HG03045 (cell line): ENCODE measurements around the gene SPECC1.
A peak's percentile ranks its signal among the peaks of the same experiment; 100 is the strongest.
"Not testable (repeated sequence)": the region's sequence is repeated elsewhere in the genome, so short reads cannot be mapped to it uniquely, and the experiment has no call there.

Experiments
- ATAC-seq: cut with Tn5 transposase; IDR thresholded peaks from one replicate; pipeline ENCODE4 v1.9.1; 2021; ENCODE audit warnings: mild to moderate bottlenecking, moderate library complexity; ENCODE audit not compliant: unreplicated experiment

The SPECC1 gene

DNA sequence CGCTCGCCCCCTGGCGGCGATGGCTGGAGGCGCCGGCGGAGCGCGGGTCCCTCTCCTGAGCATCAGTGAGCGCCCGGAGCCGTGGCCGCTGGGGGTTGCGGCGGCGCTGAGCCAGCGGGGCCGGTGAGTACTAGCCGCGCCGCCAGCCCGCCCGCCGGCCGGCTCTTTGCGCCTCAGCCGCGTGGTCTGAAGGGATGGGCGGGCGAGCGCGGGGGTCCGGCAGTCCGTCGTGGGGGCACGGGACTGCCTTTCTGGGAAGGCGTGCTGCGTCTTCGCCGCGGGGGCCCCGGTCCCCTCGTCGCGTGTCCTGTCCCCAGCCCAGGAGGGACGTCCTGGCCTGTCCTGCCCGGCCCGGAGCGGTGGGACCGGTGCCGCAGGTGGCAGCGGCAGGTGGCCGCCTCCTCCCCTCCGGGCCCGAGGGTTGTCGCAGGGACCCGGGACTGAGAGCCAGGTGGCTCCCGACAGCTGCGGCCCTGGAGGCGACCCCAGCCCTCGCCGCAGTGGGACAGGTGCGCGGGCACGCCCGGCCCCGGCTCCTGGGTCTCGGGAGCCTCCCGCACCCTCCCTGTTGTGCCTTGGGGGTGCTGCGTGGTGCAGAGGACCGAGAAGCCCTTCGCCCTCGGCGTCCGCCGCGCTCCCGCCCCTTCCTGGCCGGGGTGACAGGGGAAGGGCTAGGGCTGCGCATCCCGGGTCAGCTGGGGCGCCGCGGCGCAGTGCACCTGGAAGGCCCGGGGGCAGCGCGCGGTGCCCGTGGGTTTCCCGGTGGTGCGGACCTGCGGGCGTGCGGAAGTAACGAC is at the start of gene SPECC1:
TSS of gene SPECC1 (plus strand) at position 58 of the 797 bp plus-strand sequence. CDS start 87,293 bp downstream, outside the sequence.
- ATAC-seq, result peak; percentile 92

- not testable (repeated sequence) for ATAC-seq
Observed at GRCh38 chr17:19962954-19963353, 46.2 kb upstream of the SPECC1 start.

DNA sequence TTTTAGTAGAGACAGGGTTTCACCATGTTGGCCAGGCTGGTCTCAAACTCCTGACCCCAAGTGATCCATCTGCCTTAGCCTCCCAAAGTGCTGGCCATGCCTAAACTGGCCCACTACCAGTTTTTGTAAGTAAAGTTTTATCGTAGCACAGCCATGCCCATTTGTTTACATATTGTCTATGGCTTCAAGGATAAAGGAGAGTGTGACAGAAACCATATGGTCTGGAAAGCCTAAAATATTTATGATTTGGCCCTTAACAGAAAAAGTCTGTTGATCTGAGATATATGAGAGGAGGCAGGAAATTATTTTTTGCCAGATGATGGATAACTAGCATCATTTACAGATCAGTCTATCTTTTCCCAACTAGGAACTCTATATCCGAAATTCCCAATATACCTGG is 36.0 kb upstream of the SPECC1 start:
- ATAC-seq, result no peak

- ATAC-seq, result no peak
Observed at GRCh38 chr17:19975601-19976000, 33.6 kb upstream of the SPECC1 start.

GRCh38 chr17:19977293-19978208 is 31.6 kb upstream of the SPECC1 start, which contains the start of gene AKAP10:
Gene AKAP10, minus strand, starts transcription at chr17:19977828. Its CDS starts 149 bp downstream, at chr17:19977679.
- peak; percentile 85 for ATAC-seq

- peak; percentile 33 for ATAC-seq
Observed at GRCh38 chr17:19978209-19978802, 30.9 kb upstream of the SPECC1 start.

GRCh38 chr17:19978805-19979211 is 30.4 kb upstream of the SPECC1 start:
- no peak for ATAC-seq

- no peak for ATAC-seq
Observed at GRCh38 chr17:19979917-19980770, 29.0 kb upstream of the SPECC1 start.

DNA sequence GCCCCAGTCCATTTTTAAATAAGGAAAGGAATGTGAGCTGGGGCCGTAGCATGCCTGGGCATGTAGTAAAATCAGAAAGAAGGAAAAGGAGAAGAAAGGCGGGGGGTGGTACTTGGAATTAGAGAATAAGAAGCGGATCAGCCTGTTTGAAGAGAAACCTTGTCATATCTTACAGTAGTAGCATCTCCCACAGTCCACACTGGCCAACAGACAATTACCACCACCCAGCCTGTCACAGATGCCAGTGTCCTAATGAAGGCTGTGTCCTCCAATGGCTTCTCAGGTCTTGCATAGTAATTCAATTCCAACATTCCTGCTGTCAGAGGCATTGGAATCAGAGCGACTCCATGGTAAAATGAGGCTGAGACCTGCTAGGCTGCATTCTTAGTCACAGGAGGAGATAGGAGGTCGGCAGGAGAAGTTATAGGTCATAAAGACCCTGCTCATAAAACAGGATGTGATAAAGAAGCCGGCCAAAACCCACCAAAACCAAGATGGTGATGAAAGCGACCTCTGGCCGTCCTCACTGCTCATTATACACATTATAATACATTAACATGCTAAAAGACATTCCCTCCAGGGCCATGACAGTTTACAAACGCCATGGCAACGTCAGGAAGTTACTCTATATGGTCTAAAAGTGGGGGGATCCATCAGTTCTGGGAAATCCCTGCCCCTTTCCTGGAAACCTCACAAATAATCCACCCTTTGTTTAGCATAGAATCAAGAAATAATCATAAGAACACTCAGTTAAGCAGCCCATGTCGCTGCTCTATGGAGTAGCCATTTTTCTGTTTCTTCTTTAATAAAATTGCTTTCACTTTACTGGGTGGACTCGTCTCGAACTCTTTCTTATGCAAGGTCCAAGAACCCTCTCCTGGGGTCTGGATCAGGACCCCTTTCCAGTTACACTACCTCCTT is 22.0 kb upstream of the SPECC1 start:
- ATAC-seq, result no peak

GRCh38 chr17:19987897-19988296 is 21.3 kb upstream of the SPECC1 start:
- ATAC-seq, result no peak

DNA sequence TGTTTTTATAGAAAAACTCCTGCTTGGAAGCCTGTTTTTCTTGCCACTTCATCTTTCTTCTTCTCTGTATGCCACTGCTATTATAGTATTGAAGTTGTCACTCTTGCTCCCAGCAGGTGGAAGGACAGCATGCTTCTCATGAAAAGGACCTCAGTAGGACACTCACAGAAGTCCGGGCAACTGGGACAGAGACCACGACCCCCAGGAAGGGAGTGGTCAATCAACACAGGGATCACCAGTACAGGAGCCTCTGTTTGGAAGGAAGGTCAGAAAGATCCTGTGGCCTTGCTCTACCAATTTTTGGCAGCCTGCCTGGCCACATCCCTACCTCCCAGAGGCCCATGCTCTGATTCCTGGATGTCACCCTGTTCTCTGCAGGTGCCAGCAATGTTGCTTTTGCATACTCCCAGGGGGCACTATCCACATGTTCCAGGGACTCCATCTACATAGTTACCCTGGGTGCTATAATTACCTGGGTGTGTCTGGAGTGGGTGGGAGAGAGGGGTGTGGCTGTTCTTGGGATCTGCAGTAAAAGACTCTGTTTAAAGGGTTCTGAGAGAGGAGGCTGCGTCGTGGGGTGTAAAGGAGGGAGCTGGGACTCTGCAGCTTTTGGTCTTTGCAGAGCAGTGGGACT is 17.8 kb upstream of the SPECC1 start:
- ATAC-seq, result no peak

GRCh38 chr17:19992803-19993713 is 16.1 kb upstream of the SPECC1 start:
- peak; percentile 79 for ATAC-seq

DNA sequence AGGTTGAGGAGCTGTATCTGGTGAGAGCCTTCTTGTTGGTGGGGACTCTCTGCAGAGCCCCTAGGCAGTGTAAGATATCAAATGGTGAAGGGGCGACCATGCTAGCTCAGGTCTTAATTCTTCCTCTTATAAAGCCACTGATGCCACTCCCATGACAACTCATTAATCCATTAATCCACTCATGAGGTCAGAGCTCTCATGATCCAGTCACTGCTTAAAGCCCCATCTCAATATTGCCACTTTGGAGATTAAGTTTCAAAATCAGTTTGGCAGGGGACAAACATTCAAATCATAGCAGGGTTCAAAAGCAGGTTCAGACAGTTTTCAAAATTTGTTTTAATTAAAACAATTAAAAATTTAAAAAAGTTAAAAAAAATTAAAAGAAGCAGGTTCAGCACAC is 13.1 kb upstream of the SPECC1 start:
- ATAC-seq, result no peak

DNA sequence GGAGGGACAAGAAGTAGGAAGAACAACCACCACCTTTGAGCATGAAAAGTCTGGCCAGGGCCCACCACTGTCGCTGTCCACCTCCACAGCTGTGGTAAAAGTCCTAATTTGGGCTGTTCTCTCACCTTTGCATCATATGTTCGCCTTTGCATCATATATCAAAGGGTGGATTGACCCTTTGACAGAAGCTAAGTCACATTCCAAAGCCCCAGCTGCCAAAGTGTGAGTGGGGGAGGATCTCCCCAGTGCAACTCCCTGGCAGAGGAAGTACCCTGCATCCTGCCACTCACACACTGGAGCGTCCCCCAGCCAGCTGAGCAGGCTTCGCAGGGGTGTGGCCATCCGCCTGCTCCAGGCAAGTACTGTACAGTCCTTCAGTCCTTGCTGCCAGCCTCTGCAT is 12.7 kb upstream of the SPECC1 start:
- no peak for ATAC-seq

GRCh38 chr17:20008242-20009051 is 712 bp upstream of the SPECC1 start:
- ATAC-seq, result peak; percentile 31

GRCh38 chr17:20009052-20009301 is 182 bp upstream of the SPECC1 start:
- ATAC-seq, result no peak
